Immature natural killer cell (primary cell): ENCODE data around the gene SYT14. TPM values are rescaled to one million over a fixed set of nuclear protein-coding genes. Genes with fewer than 3 reads are reported as not detected.
A peak's percentile ranks its signal among the peaks of the same experiment; 100 is the strongest.

Experiments
- DNase-seq, 3 donors: peaks; one replicate each; pipeline ENCODE4 v3.0.0; 2022; ENCODE audit warnings: mixed read lengths in 1 of 3
- H3K27ac Mint-ChIP-seq, 6 donors: one replicate each; pipeline ENCODE4 v1.8.0; 2020; ENCODE audit warnings: mixed read lengths in 6 of 6, mild to moderate bottlenecking in 5 of 6, inconsistent platforms in 4 of 6, moderate library complexity in 3 of 6
- H3K27me3 Mint-ChIP-seq, 3 donors: one replicate each; pipeline ENCODE4 v1.8.0; 2020 to 2021; ENCODE audit warnings: low read depth in 3 of 3, mild to moderate bottlenecking in 3 of 3, mixed read lengths in 3 of 3, moderate library complexity in 3 of 3, inconsistent platforms in 1 of 3
- H3K36me3 Mint-ChIP-seq, 3 donors: one replicate each; pipeline ENCODE4 v1.8.0; 2020; ENCODE audit warnings: mixed read lengths in 3 of 3, inconsistent platforms in 2 of 3, mild to moderate bottlenecking in 2 of 3
- H3K4me1 Mint-ChIP-seq, 2 donors: one replicate each; pipeline ENCODE4 v1.8.0; 2020; ENCODE audit warnings: inconsistent platforms in 2 of 2, mild to moderate bottlenecking in 2 of 2, mixed read lengths in 2 of 2, moderate library complexity in 1 of 2
- H3K4me3 Mint-ChIP-seq, 5 donors: one replicate each; pipeline ENCODE4 v1.8.0; 2020; ENCODE audit warnings: mild to moderate bottlenecking in 5 of 5, mixed read lengths in 5 of 5, inconsistent platforms in 3 of 5, moderate library complexity in 3 of 5
- H3K9me3 Mint-ChIP-seq, 6 donors: one replicate each; pipeline ENCODE4 v1.8.0; 2020; ENCODE audit warnings: mild to moderate bottlenecking in 6 of 6, mixed read lengths in 6 of 6, inconsistent platforms in 4 of 6, moderate library complexity in 3 of 6
- polyA plus RNA-seq, 3 donors: library from polyadenylated mRNA; unstranded; fragments of 300-500 nt; fragmentation: Illumina TruSeq; gene quantifications; one replicate each; pipeline ENCODE4 v1.2.3, GENCODE V29; 2021

Gene SYT14
- polyA plus RNA-seq, 3 donors from 2014 or later: not detected

DNA sequence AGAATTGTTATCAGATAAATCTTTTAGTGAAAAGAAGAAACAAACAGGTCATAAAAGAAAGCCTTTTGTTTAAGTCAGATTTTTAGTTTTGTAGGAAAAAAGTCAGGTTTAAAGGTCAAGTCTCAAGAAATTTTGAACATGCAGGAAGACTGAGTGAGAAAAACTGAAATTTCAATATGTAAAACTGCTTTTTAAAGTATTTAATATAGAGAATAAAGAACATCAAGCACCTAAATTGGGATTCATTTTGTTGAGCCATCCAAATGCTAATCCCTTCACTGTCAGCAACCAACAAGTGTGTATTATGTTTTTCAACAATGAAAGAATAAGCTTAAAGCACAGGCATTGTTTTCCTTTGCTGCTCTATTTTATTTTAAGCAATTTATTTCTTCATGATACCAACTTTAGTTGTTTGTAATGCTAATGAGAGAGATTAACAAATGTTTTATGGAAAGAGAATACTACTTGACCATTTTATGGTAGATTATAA is 179.7 kb downstream of the SYT14 start:
- Mint-ChIP-seq H3K4me3 (no peak overlapping the region), H3K4me1 (no peaks in the 10 kb centered on the region), H3K9me3 (no peaks in the 10 kb centered on the region), H3K27ac (no peak overlapping the region), H3K27me3 (no peaks in the 10 kb centered on the region), H3K36me3 (no peaks in the 10 kb centered on the region)
- DNase-seq: no peak

GRCh38 chr1:210123383-210123782 is 185.4 kb downstream of the SYT14 start:
- H3K9me3 Mint-ChIP-seq: no peaks in the 10 kb centered on the region
- H3K36me3 Mint-ChIP-seq: no peaks in the 10 kb centered on the region
- peaks cover 0 to 1% (median 0%) of the 10 kb centered on the region in 3 donors for H3K27me3 Mint-ChIP-seq
- no peak overlapping the region for H3K27ac Mint-ChIP-seq
- no peak overlapping the region for H3K4me3 Mint-ChIP-seq
- DNase-seq: no peak
- H3K4me1 Mint-ChIP-seq: no peaks in the 10 kb centered on the region

- Mint-ChIP-seq H3K4me3 (no peak overlapping the region), H3K4me1 (no peaks in the 10 kb centered on the region), H3K27ac (no peak overlapping the region), H3K9me3 (no peaks in the 10 kb centered on the region), H3K27me3 (peaks cover 0 to 1% (median 0%) of the 10 kb centered on the region in 3 donors), H3K36me3 (no peaks in the 10 kb centered on the region)
- no peak for DNase-seq
Observed at GRCh38 chr1:210123924-210124589, 186.0 kb downstream of the SYT14 start.

DNA sequence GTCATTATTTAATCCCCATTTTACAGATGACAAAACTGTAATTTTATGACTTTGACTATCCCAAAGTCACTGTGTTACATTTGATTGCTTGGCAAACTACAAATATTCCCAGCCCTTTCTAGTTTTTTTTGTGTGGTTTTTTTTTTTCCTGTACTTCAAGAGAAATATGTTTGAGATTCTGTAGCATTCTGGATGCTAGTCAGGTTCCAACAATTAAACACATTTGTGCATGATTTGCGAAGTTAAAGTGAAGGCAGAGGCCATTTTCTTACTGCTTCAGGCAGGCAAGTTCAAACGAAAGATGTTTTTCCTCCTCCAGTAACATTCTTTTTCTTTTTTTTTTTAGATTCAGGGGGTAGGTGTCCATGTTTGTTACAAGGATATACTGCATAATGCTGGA is 186.7 kb downstream of the SYT14 start:
- Mint-ChIP-seq H3K9me3 (no peaks in the 10 kb centered on the region), H3K27ac (no peak overlapping the region), H3K27me3 (peaks cover 0 to 1% (median 0%) of the 10 kb centered on the region in 3 donors), H3K36me3 (no peaks in the 10 kb centered on the region), H3K4me1 (no peaks in the 10 kb centered on the region), H3K4me3 (no peak overlapping the region)
- no peak for DNase-seq

DNA sequence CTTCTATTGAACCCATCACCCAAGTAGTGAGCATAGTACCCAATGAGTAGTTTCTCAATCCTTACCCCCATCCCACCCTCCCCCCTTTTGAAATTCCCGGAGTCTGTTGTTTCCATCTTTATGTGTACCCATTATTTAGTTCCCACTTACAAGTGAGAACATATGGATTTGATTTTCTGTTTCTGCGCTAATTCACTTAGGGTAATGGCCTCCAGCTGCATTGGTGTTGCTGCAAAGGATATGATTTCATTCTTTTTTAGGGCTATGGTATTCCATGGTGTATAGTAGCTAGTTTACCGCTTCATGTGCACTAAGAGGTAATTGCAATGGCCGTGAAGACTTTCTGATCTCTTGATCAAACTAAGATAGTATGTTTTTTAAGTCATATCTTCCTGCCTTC is 187.1 kb downstream of the SYT14 start:
- Mint-ChIP-seq H3K9me3 (no peaks in the 10 kb centered on the region), H3K27ac (no peak overlapping the region), H3K4me1 (no peaks in the 10 kb centered on the region), H3K36me3 (no peaks in the 10 kb centered on the region), H3K4me3 (no peak overlapping the region), H3K27me3 (peaks cover 0 to 1% (median 0%) of the 10 kb centered on the region in 3 donors)
- DNase-seq: no peak

GRCh38 chr1:210129092-210129491 is 191.1 kb downstream of the SYT14 start:
- no peak overlapping the region for H3K27ac Mint-ChIP-seq
- H3K36me3 Mint-ChIP-seq: no peaks in the 10 kb centered on the region

GRCh38 chr1:210129759-210130158 is 191.7 kb downstream of the SYT14 start:
- no peaks in the 10 kb centered on the region for H3K36me3 Mint-ChIP-seq
- H3K9me3 Mint-ChIP-seq: peaks cover 0 to 2% (median 0%) of the 10 kb centered on the region in 6 donors
- H3K27ac Mint-ChIP-seq: no peak overlapping the region
- H3K4me1 Mint-ChIP-seq: no peaks in the 10 kb centered on the region
- no peak for DNase-seq
- no peaks in the 10 kb centered on the region for H3K27me3 Mint-ChIP-seq
- no peak overlapping the region for H3K4me3 Mint-ChIP-seq

More at GRCh38 chr1:210129092-210129491, 191.1 kb downstream of the SYT14 start:
- no peak for DNase-seq
- Mint-ChIP-seq H3K27me3 (no peaks in the 10 kb centered on the region), H3K4me3 (no peak overlapping the region), H3K9me3 (peaks cover 0 to 2% (median 0%) of the 10 kb centered on the region in 6 donors), H3K4me1 (no peaks in the 10 kb centered on the region)

DNA sequence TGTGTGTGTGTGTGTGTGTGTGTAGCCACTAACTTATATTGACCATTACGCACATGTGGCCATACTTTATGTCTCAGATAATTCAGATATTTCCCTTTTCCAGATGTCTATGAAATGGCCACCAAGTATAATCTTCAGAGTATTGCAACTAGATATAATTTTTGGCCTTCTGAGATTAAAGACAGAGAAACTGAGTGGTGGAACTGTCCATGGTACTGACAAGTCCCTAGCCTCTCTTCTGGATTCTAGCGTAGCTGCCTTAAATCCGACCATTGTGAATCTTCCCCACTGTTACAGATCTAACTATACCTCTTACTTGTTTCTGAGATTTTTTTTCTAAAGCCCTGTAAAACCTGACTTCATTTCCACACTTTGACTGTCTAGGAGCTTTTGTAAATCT is 194.6 kb downstream of the SYT14 start:
- Mint-ChIP-seq H3K36me3 (no peaks in the 10 kb centered on the region), H3K27me3 (no peaks in the 10 kb centered on the region), H3K4me1 (no peaks in the 10 kb centered on the region), H3K9me3 (peaks cover 0 to 2% (median 0%) of the 10 kb centered on the region in 6 donors), H3K4me3 (no peak overlapping the region), H3K27ac (no peak overlapping the region)
- no peak for DNase-seq

DNA sequence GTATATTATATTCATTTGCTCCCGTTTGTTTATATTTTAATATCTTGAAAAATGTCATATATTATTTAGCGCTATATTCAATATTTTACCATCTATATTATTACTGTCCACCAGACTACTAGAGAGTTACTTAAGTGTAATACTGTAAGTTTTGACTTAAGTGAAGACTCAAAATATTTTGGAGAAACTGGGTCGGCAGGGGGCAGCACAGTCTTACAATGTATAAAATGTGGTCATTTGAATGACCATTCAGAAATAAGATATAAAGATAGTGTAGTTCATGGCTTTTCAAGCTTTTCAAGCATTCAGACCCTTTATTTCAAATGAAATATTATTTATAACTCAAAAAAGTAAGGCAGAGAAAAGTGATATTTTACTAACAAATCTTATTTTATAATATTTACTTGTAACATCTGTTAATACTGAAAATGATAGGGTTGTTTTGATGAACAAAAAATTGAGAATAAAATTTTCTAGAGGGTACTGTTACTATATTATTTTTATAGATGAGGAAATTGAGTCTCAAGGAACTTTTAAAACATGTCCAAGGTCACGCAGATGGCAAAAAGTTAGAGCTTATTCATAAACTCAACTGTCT is 205.5 kb downstream of the SYT14 start:
- H3K4me3 Mint-ChIP-seq: no peak overlapping the region
- no peak overlapping the region for H3K27ac Mint-ChIP-seq
- DNase-seq: peak; percentile 5 to 10 (median 9)

GRCh38 chr1:210144736-210145135 is 206.7 kb downstream of the SYT14 start:
- Mint-ChIP-seq H3K4me3 (no peak overlapping the region), H3K27me3 (peaks cover 0 to 5% (median 2%) of the 10 kb centered on the region in 3 donors), H3K27ac (no peak overlapping the region), H3K36me3 (no peaks in the 10 kb centered on the region), H3K4me1 (no peaks in the 10 kb centered on the region), H3K9me3 (peaks cover 0 to 2% (median 1%) of the 10 kb centered on the region in 6 donors)
- no peak for DNase-seq

More for the DNA sequence above, 205.5 kb downstream of the SYT14 start:
- Mint-ChIP-seq H3K9me3 (peaks cover 0 to 4% (median 2%) of the 10 kb centered on the region in 6 donors), H3K4me1 (no peaks in the 10 kb centered on the region), H3K36me3 (no peaks in the 10 kb centered on the region), H3K27me3 (peaks cover 0 to 5% (median 2%) of the 10 kb centered on the region in 3 donors)

- H3K4me1 Mint-ChIP-seq: no peaks in the 10 kb centered on the region
- H3K27me3 Mint-ChIP-seq: peaks cover 0 to 2% (median 2%) of the 10 kb centered on the region in 3 donors
- no peaks in the 10 kb centered on the region for H3K36me3 Mint-ChIP-seq
- no peak overlapping the region for H3K27ac Mint-ChIP-seq
- DNase-seq: no peak
- H3K9me3 Mint-ChIP-seq: peaks cover 0 to 2% (median 0%) of the 10 kb centered on the region in 6 donors
- no peak overlapping the region for H3K4me3 Mint-ChIP-seq
Observed at GRCh38 chr1:210151052-210151672, 213.1 kb downstream of the SYT14 start.

GRCh38 chr1:210159211-210159610 is 221.2 kb downstream of the SYT14 start:
- peaks cover 0 to 1% (median 1%) of the 10 kb centered on the region in 3 donors for H3K27me3 Mint-ChIP-seq
- no peak overlapping the region for H3K27ac Mint-ChIP-seq
- H3K9me3 Mint-ChIP-seq: peaks cover 0 to 2% (median under 1%) of the 10 kb centered on the region in 6 donors
- H3K4me1 Mint-ChIP-seq: no peaks in the 10 kb centered on the region
- DNase-seq: no peak
- no peak overlapping the region for H3K4me3 Mint-ChIP-seq
- H3K36me3 Mint-ChIP-seq: no peaks in the 10 kb centered on the region

DNA sequence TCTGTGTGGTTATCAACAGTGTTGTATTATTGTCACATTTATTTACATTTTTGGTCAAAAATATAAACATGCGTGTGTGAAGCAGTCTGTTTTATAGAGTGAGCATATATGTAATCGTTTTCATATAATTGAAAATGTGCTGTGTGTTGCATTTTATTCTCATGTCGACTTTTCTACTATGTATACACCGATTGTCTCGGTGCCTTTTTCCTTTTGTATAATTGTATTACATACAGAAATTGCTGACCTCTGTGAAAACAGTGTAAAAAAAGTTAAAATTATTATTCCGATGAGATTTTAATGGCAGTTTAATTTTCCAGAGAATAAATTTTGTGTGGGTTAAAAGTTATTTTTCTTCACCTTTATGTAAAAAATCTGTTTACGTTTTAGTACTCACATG is 232.2 kb downstream of the SYT14 start:
- H3K9me3 Mint-ChIP-seq: peaks cover 0 to 1% (median 0%) of the 10 kb centered on the region in 6 donors
- no peak for DNase-seq
- peaks cover 0 to 5% (median 0%) of the 10 kb centered on the region in 3 donors for H3K27me3 Mint-ChIP-seq
- no peaks in the 10 kb centered on the region for H3K4me1 Mint-ChIP-seq
- H3K36me3 Mint-ChIP-seq: no peaks in the 10 kb centered on the region
- no peak overlapping the region for H3K27ac Mint-ChIP-seq
- no peak overlapping the region for H3K4me3 Mint-ChIP-seq

GRCh38 chr1:210174133-210174532 is 236.1 kb downstream of the SYT14 start:
- Mint-ChIP-seq H3K36me3 (no peaks in the 10 kb centered on the region), H3K9me3 (no peaks in the 10 kb centered on the region), H3K27ac (no peak overlapping the region), H3K27me3 (peaks cover 2 to 6% (median 3%) of the 10 kb centered on the region in 3 donors), H3K4me3 (no peak overlapping the region), H3K4me1 (no peaks in the 10 kb centered on the region)
- DNase-seq: no peak
